Right kidney (tissue), 9 donors: Measurements from ENCODE around the gene CASP10.
"Not testable (repeated sequence)": the region's sequence is repeated elsewhere in the genome, so short reads cannot be mapped to it uniquely, and the experiment has no call there.

Experiments
- DNase-seq: peaks from one replicate; pipeline ENCODE4 v3.0.0-alpha.2; 2016
- long read RNA-seq, 8 donors: transcript quantifications; one replicate each; lab custom pipeline, GENCODE V29; 2026

Gene CASP10, protein sequence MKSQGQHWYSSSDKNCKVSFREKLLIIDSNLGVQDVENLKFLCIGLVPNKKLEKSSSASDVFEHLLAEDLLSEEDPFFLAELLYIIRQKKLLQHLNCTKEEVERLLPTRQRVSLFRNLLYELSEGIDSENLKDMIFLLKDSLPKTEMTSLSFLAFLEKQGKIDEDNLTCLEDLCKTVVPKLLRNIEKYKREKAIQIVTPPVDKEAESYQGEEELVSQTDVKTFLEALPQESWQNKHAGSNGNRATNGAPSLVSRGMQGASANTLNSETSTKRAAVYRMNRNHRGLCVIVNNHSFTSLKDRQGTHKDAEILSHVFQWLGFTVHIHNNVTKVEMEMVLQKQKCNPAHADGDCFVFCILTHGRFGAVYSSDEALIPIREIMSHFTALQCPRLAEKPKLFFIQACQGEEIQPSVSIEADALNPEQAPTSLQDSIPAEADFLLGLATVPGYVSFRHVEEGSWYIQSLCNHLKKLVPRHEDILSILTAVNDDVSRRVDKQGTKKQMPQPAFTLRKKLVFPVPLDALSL
- long read RNA-seq, donor 1, result 0 reads
- long read RNA-seq, donor 2, result 0 reads
- long read RNA-seq, donor 3, full-length matches to known transcripts, result 1 of 1 reads
- long read RNA-seq, donor 3, partial matches to known transcripts, result 0 of 1 reads
- long read RNA-seq, donor 3, other reads (novel, unspliced or antisense), result 0 of 1 reads
- long read RNA-seq, donor 4, full-length matches to known transcripts, result 1 of 1 reads
- long read RNA-seq, donor 4, partial matches to known transcripts, result 0 of 1 reads
- long read RNA-seq, donor 4, other reads (novel, unspliced or antisense), result 0 of 1 reads
- long read RNA-seq, donor 5, result 0 reads
- long read RNA-seq, donor 6, full-length matches to known transcripts, result 2 of 2 reads
- long read RNA-seq, donor 6, partial matches to known transcripts, result 0 of 2 reads
- long read RNA-seq, donor 6, other reads (novel, unspliced or antisense), result 0 of 2 reads
- long read RNA-seq, donor 7, full-length matches to known transcripts, result 1 of 10 reads
- long read RNA-seq, donor 7, partial matches to known transcripts, result 9 of 10 reads
- long read RNA-seq, donor 7, other reads (novel, unspliced or antisense), result 0 of 10 reads
- long read RNA-seq, donor 8, result 0 reads

DNA sequence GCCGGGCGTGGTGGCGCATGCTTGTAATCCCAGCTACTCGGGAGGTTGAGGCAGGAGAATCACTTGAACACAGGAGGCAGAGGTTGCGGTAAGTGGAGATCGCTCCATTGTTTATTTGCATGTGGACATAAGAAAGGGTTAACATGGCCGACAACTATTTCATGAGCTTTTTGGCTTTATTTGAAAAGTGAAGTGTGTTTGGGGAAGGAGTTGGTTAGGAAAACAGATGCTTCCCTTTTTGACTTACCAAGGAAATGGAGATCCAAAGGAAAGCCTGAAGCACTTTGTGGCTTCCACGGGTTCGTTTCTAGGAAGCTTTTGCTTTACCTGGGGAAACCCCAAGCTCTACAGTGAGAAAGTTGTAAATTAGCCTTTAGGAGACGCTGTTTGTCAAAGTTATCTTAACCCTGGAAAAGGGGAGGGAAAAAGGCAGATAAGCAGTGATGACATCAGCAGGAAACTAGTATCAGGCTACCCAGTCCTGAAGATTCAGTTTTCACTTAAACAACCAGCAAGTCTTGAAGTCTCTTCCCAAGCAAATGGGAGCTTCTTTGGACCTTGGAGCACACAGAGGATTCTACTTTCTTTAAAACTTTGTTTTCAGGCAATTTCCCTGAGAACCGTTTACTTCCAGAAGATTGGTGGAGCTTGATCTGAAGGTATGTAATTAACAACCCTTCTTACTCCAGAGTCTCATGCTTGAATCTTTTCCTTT, at the start of gene CASP10:
Gene CASP10 (plus strand): TSS at position 492 of the 715 bp plus-strand sequence. CDS start 2,637 bp downstream, outside the sequence.
- peak; percentile 42 for DNase-seq

DNA sequence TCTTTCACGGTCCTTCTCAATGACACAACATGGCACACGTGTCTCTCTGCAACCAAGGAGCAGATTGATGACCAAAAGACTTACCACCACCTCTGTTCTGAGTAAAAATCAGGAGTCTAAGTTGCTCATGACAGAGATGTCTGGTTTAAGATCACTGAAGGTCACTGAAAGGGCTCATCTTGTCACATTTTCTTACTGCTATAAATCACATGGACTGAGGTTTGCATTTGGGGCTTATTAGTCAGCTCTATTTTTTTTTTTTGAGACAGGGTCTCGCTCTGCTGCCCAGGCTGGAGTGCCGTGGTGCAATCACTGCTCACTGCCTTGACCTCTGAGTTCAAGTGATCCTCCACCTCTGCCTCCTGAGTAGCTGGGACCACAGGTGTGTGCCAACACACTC, 47.6 kb upstream of the CASP10 start:
- DNase-seq, result no peak

DNA sequence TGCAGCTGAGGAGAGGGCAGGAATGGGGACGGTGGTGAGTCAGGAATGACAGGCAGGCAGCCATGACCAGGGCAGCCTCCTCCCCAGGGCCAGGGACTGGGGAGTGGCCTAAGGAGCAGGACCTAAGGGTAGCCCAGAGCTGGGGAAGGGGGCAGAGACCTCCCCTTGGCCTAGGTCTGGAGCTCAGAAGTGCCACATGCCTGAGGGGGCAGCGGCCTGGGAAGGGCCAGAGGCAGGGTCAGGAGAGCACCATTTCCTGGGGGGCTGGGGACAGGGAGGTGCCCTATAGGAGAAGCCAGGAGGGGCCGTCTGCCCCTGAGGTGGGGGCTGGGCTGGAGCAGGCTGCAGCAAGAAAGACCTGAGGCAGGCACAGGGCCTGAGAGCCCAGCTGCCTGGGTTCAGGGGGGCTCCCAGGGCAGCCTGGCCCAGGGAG, 46.0 kb upstream of the CASP10 start:
- no peak for DNase-seq

DNA sequence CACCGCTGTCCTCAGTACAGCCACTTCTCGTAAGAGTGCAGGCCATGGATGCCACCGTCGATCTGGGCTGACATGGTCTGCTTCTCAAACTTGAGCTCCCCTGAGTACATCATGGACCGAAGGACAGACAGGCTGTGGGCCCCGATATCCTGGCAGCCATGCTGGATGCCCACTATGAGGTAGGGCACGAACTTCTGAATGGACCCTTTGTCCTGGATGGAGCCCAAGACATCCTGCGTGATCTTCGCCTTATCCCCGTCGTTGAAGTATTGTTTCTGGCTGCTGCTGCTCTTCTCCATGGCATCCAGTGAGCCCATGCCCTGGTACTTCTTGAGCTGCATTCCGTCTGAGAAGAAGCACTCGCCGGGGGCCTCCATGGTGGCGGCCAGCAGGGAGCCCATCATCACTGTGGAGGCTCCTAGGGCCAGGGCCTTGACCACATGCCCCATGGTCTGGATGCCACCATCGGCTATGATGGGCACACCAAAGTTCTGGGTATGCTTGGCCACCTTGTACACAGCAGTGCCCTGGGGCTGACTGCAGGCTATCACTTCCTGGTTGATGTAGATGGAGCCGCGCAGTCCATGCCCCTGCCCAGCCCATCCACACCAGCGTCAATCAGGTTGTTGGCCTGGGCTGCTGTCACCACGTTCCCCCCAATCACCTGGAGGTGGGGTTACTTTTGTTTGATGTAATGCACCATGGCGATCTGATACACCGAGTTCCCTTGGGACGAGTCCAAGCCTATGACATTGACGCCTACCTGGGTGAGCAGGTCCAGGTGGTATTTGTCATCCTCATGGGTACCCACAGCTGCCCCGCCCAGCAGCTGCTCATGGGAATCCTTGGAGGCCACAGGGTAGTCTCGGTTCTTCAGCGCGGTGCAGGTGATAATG, 45.2 kb upstream of the CASP10 start:
- no peak for DNase-seq

GRCh38 chr2:201138401-201138970, 44.5 kb upstream of the CASP10 start:
- DNase-seq, result no peak

- not testable (repeated sequence) for DNase-seq
Observed at GRCh38 chr2:201138986-201139781, 43.8 kb upstream of the CASP10 start.

DNA sequence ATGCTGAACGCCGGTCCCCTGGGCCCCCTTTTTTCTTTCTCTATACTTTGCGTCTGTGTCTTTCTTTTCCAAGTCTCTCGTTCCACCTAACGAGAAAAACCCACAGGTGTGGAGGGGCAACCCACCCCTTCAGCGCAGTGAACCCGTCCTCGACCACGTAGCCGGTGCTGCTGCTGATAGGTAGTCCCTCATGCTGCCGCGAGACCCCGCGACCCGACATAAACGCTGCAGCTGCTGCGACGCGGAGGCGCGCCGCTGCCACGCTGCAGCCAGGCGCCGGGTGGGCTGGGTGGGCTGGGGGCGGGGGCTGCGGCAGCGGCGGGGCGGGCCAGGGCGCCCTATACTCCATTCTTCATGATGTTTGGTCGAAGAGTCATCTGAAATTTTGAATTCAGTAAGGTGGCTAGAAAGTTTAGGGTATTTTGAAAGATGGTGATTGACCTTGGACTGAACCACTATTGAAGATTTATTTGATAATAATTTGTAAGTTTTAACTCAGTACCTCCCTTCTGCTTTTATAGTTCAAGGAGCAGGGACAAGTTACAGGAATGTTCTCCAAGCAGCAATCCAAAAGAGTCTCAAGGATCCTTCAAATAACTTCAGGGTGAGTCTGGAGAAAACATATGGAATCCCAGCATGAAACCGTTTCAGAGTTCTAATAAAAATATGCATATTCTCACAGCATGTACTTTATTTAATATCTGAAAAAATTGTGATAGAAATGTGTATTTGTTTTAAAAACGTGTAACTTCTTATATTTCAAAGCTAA, 42.9 kb upstream of the CASP10 start:
- DNase-seq, result peak; percentile 29

- no peak for DNase-seq
Observed at GRCh38 chr2:201144101-201145051, 38.6 kb upstream of the CASP10 start.

DNA sequence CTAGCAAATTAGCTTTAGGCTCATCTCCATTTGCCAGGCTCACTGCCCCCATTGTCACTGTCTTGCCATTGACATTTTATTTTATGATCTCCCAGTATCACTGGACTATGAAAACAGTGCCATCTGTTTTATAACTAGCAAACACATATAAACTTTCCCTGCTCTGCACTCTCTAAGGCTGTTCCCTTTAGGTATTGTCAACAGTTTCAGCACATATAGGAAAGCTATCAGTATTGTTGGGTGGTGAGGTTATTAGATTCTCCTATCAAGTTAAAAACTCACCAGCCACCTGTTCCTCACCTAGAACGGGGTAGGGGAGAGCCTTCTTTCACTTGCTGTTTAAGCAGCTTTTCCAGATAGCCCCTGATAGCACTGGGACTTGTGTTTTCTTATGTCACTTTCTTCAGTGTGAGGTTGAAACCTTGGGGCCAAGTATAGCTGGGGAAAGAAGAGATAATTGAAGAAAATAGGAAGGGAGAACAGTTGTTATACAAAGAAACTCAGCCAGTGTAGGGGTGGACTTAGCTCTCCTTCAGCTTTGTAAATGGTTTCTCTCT, 34.4 kb upstream of the CASP10 start:
- no peak for DNase-seq

GRCh38 chr2:201149064-201149820, 33.7 kb upstream of the CASP10 start:
- DNase-seq, result no peak

DNA sequence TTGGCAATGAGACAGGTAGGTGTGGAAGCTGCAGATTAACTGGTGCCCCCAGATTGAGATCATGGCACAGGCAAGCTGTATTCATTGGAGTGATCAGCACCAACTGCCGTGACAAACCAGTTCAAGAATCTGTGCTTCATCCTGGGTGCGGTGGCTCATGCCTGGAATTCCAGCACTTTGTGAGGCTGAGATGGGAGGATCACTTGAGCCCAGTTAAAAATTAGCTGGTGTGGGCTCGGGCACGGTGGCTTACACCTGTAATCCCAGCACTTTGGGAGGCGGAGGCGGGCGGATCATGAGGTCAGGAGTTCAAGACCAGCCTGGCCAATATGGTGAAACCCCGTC, 33.1 kb upstream of the CASP10 start:
- not testable (repeated sequence) for DNase-seq

- no peak for DNase-seq
Observed at GRCh38 chr2:201150454-201151020, 32.4 kb upstream of the CASP10 start.

GRCh38 chr2:201151127-201151981, 31.6 kb upstream of the CASP10 start:
- no peak for DNase-seq

- DNase-seq, result no peak
Observed at GRCh38 chr2:201152517-201152916, 30.4 kb upstream of the CASP10 start.
